HG03432 (cell line): ENCODE measurements around the gene IGF2R.
"Not testable (repeated sequence)": the region's sequence is repeated elsewhere in the genome, so short reads cannot be mapped to it uniquely, and the experiment has no call there.

ENCODE experiments used
- ATAC-seq: cut with Tn5 transposase; IDR thresholded peaks from one replicate; pipeline ENCODE4 v1.9.1; 2021; ENCODE audit warnings: mild to moderate bottlenecking, moderate library complexity; ENCODE audit not compliant: unreplicated experiment

IGF2R gene

GRCh38 chr6:159996087-159996622, 27.3 kb downstream of the IGF2R start:
- ATAC-seq: no peak

GRCh38 chr6:159996626-159997497, 28.0 kb downstream of the IGF2R start:
- no peak for ATAC-seq

- ATAC-seq: no peak
Observed at GRCh38 chr6:159997498-159998101, 28.7 kb downstream of the IGF2R start.

GRCh38 chr6:159998538-159998937, 29.7 kb downstream of the IGF2R start:
- ATAC-seq: no peak

- ATAC-seq: no peak
Observed at GRCh38 chr6:159999240-159999671, 30.4 kb downstream of the IGF2R start.

GRCh38 chr6:160000280-160000704, 31.4 kb downstream of the IGF2R start:
- ATAC-seq: no peak

GRCh38 chr6:160000893-160001427, 32.1 kb downstream of the IGF2R start:
- ATAC-seq: not testable (repeated sequence)

GRCh38 chr6:160002882-160003281, 34.0 kb downstream of the IGF2R start:
- no peak for ATAC-seq

- no peak for ATAC-seq
Observed at GRCh38 chr6:160004018-160004417, 35.1 kb downstream of the IGF2R start.

- no peak for ATAC-seq
Observed at GRCh38 chr6:160004419-160005175, 35.7 kb downstream of the IGF2R start.

- ATAC-seq: no peak
Observed at GRCh38 chr6:160005211-160005610, 36.3 kb downstream of the IGF2R start.

- ATAC-seq: no peak
Observed at GRCh38 chr6:160005861-160006540, 37.1 kb downstream of the IGF2R start.

GRCh38 chr6:160007145-160007544, 38.3 kb downstream of the IGF2R start:
- ATAC-seq: no peak

- ATAC-seq: no peak
Observed at GRCh38 chr6:160007611-160008010, 38.7 kb downstream of the IGF2R start.

GRCh38 chr6:160010067-160010466, 41.2 kb downstream of the IGF2R start:
- no peak for ATAC-seq

GRCh38 chr6:160013987-160014868, 45.3 kb downstream of the IGF2R start:
- ATAC-seq: no peak

- no peak for ATAC-seq
Observed at GRCh38 chr6:160014869-160015182, 45.9 kb downstream of the IGF2R start.

GRCh38 chr6:160015778-160016684, 47.1 kb downstream of the IGF2R start:
- no peak for ATAC-seq

- ATAC-seq: no peak
Observed at GRCh38 chr6:160022101-160022500, 53.2 kb downstream of the IGF2R start.
